GM18505 (cell line): ENCODE results near the gene C9orf152.
"Not testable (repeated sequence)": the region's sequence is repeated elsewhere in the genome, so short reads cannot be mapped to it uniquely, and the experiment has no call there.

Experiments
- ATAC-seq: cut with Tn5 transposase; IDR thresholded peaks from one replicate; pipeline ENCODE4 v1.9.1; 2021; ENCODE audit not compliant: unreplicated experiment
- POLR2A ChIP-seq: IDR thresholded peaks from 4 replicates; pipeline ENCODE4 v1.6.1; 2011; ENCODE audit warnings: borderline replicate concordance; ENCODE audit not compliant: insufficient read depth, insufficient read length; ENCODE audit errors: extremely low read depth

C9orf152 gene

GRCh38 chr9:110202232-110202631 lies 5.7 kb downstream of the C9orf152 start:
- ATAC-seq = no peak
- no peak for TF ChIP-seq POLR2A

DNA sequence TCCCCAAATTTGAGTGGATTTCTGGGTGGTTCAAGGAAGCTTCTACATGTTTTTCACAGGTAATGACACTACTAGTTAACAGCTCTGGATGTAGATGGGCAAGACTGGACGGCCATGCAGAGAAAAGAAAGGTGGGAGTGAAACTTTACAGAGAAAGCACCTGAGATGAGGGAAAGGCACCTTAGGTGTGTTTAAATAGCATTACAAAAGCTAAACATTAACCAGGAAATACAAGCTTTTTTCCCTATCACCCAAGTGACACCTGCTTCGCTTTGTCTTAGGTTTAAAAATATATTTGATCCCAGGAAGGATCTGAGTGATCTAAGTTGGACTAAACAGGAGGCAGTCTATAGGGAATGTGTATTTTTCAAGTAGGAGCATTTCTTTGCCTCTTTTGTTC lies 8.3 kb downstream of the C9orf152 start:
- TF ChIP-seq POLR2A = no peak
- no peak for ATAC-seq

GRCh38 chr9:110198357-110198756 lies 9.6 kb downstream of the C9orf152 start:
- TF ChIP-seq POLR2A = no peak
- ATAC-seq = no peak

DNA sequence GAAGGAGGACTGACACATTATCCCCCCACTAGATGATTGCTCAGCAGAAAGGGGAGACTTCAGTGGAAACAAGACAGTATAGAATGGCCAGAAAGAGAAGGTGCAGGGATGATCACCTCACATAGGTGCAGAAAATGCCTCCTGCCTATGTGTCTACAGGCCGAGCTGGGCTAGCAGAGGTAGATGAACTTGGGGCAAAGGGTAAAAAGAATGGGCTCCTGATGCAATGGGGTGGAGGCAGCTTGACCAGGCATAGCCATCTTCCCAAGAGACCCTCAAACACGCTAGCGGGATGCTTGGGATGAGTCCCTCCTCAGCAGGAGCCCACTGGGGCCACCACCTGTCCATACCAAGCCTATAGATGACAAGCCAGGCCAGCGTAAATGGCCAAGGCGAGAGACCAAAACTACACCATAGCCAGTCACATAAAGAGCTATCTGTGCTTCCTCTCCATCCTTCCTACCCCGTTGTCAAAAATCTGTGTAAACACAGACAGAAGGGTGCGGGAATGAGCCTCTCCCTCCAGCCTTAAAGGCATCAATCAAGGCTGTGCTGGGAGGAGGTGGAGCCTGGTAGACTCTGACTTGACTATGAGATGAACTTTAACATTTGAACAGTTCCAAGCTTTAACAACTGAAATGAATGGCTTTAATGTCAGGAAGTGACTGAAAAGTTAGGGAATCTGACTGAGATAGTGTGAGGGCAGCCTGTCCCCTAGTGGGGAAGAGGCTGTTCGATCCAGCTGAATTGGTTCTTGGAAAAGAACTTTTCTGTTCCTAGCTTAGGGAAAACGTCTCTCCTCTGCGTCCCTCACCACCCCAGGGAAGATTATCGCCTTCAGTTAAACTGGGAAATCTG lies 10.4 kb downstream of the C9orf152 start:
- ATAC-seq = no peak
- TF ChIP-seq POLR2A = no peak

- ATAC-seq = not testable (repeated sequence)
These were observed 11.9 kb downstream of the C9orf152 start for GRCh38 chr9:110196084-110196499.

DNA sequence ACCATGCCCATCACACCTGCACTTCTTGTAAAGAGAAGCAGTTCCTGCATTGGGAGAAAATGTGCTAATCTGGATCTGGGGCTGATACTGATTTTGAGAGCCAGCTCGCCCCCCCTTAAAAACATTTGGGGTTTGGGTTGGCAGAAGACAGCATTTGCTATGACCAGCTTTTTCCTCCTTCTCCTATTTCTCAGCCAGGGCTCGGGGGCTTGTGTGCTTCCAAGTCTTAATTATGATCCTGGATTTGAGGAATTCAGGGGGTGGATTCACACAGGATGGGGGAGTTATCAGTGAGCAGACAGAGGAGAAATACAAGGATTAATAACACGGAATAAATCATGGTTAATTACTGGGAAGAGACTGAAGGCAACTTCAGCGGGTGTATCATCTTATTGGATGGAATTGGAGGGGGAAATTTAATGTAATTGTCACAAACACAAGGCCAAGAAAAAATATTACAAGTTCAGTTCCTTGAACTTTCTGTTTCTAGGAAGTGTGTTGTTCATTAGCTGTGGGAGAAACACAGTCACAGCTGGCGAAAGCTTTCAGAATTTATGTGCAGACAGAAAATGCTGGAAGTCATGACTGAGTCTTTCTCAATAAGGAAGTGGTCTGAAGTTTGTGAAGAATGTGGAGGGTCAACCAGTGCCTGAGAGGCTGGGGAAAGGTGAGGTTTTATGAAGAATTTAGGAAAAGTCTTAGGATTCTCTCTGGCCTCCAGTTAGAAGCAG lies 15.3 kb downstream of the C9orf152 start:
- no peak for TF ChIP-seq POLR2A

GRCh38 chr9:110191615-110192014 lies 16.3 kb downstream of the C9orf152 start:
- no peak for TF ChIP-seq POLR2A
- no peak for ATAC-seq

More for the DNA sequence above, 15.3 kb downstream of the C9orf152 start:
- no peak for ATAC-seq

DNA sequence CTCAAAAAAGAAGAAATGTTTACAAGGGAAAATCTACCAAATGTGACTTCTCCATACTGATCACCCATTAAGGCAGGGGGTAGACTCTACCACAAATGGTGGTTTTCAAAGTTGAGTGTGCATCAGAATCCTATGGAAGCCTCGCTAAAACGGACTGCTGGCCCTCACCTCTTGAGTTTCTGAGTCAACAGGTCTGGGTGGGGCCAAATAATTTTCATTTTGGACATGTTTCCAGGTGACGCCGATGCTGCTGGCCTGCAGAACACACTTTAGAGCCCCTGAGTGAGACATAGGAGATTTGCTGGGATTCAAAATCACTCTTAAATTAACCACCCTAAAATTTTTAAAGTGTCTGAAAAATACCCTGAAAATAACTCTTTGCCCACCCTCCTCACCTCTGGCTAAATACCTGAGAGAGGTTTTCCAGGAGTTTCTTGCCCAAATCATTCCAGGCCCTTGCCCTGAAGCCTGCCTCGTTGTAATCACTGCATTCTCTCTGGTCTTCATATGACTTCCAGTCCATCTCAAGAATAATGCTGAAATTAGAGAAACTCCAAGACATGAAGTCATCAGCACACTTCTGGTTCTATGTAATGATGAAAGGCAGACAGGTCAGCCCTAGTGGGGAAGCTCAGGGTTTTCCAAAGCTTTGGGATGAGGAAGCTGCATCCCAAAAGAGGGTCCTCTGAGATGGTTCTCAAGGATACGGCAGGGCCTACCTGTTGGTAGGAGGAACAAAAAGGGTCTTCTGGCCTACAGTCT lies 18.2 kb downstream of the C9orf152 start:
- no peak for TF ChIP-seq POLR2A
- no peak for ATAC-seq

DNA sequence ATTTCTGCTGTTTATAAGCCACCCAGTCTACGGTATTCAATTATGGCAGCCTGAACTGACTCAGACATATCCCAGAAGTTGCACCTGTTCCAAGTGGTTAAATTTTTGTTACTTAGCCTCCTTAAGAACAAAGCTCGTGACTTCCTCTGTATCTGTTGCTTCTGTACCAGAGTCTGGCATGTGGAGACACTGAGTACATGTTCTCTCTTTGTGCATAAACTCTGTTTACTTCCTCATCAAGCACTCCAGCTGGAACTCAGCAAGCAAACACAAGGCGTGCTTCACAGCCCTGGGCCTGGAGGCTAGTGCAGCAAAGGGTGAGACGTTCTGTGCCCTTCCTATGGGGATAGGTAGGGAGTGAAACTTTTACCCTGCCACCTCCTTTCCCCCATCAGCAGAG lies 19.0 kb downstream of the C9orf152 start:
- ATAC-seq = no peak
- TF ChIP-seq POLR2A = no peak

DNA sequence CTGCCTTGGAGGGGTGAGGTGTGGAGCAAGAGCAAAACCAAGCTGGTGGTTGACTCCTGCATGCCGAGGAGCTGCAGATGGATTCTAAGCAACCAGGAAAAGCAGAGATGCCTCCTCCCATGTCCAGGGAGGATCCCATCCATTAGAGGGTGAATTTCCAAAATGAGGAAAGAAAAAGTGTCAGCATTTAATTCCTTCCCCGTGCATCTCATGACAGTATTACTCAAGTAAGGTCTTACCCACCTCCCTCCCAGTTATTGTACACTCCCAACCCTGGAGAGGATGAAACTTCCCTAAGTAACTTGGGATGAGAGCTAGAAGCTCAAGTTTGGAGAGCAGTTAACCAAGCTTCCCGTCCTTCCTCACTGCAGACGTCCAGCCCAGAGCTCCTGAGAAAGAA lies 19.9 kb downstream of the C9orf152 start:
- no peak for TF ChIP-seq POLR2A
- no peak for ATAC-seq

DNA sequence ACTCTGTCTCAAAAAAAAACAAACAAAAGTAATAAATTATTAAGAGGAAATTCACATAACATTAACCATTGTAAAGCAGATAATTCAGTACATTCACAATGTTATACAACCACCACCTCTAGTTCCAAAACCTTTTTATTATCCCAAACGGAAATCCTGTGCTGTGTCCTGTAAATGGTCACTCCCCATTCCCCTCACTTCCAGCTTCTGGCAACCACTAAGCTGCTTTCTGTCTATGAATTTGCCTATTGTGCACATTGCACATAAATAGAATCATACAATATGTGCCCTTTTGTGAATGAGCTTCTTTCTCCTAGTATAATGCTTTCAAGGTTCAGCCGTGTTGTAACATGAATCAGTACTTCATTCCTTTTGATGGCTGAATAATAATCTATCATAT lies 20.8 kb downstream of the C9orf152 start:
- no peak for ATAC-seq
- TF ChIP-seq POLR2A = no peak

GRCh38 chr9:110186254-110186653 lies 21.7 kb downstream of the C9orf152 start:
- ATAC-seq = no peak
- no peak for TF ChIP-seq POLR2A

GRCh38 chr9:110185806-110186205 lies 22.2 kb downstream of the C9orf152 start:
- TF ChIP-seq POLR2A = no peak
- no peak for ATAC-seq

- TF ChIP-seq POLR2A = no peak
- ATAC-seq = no peak
These were observed 24.5 kb downstream of the C9orf152 start for GRCh38 chr9:110183208-110184145.
